HG03520 (cell line): ENCODE data around the gene TWIST2.

Experiments used
- ATAC-seq: cut with Tn5 transposase; IDR thresholded peaks from one replicate; pipeline ENCODE4 v1.9.1; 2021; ENCODE audit warnings: mild to moderate bottlenecking, moderate library complexity; ENCODE audit not compliant: unreplicated experiment

Gene TWIST2

GRCh38 chr2:238887616-238888015 is 39.7 kb downstream of the TWIST2 start:
- no peak for ATAC-seq

GRCh38 chr2:238888781-238889180 is 40.9 kb downstream of the TWIST2 start:
- no peak for ATAC-seq

- no peak for ATAC-seq
These were observed 42.2 kb downstream of the TWIST2 start for GRCh38 chr2:238890131-238890530.

GRCh38 chr2:238890618-238891456 is 43.0 kb downstream of the TWIST2 start:
- ATAC-seq, result no peak

- no peak for ATAC-seq
These were observed 43.7 kb downstream of the TWIST2 start for GRCh38 chr2:238891457-238892203.

GRCh38 chr2:238892204-238892500 is 44.3 kb downstream of the TWIST2 start:
- no peak for ATAC-seq

- no peak for ATAC-seq
These were observed 44.9 kb downstream of the TWIST2 start for GRCh38 chr2:238892796-238893195.

- no peak for ATAC-seq
These were observed 45.6 kb downstream of the TWIST2 start for GRCh38 chr2:238893349-238894000.

- no peak for ATAC-seq
These were observed 46.5 kb downstream of the TWIST2 start for GRCh38 chr2:238894226-238894949.

GRCh38 chr2:238894950-238895298 is 47.0 kb downstream of the TWIST2 start:
- ATAC-seq, result no peak

GRCh38 chr2:238895361-238895882 is 47.5 kb downstream of the TWIST2 start:
- ATAC-seq, result no peak

- no peak for ATAC-seq
These were observed 48.2 kb downstream of the TWIST2 start for GRCh38 chr2:238895891-238896600.

- no peak for ATAC-seq
These were observed 48.8 kb downstream of the TWIST2 start for GRCh38 chr2:238896641-238897040.

GRCh38 chr2:238897122-238897880 is 49.4 kb downstream of the TWIST2 start:
- ATAC-seq, result no peak

- ATAC-seq, result no peak
These were observed 50.0 kb downstream of the TWIST2 start for GRCh38 chr2:238897911-238898311.

- no peak for ATAC-seq
These were observed 50.8 kb downstream of the TWIST2 start for GRCh38 chr2:238898534-238899281.

GRCh38 chr2:238899386-238899785 is 51.5 kb downstream of the TWIST2 start:
- ATAC-seq, result no peak

GRCh38 chr2:238900511-238900910 is 52.6 kb downstream of the TWIST2 start:
- no peak for ATAC-seq

GRCh38 chr2:238901461-238902057 is 53.7 kb downstream of the TWIST2 start:
- ATAC-seq, result no peak
